ENCODE data around the gene XPR1. TPM values are rescaled to one million over a fixed set of nuclear protein-coding genes. Genes with fewer than 3 reads are reported as not detected.

Gene XPR1
- total and polyA plus RNA-seq, 2 of the 8 experiments (the other 6 are each of a cell fraction or from before 2014, with no cell fraction given): 28.6 to 43.9 TPM

DNA sequence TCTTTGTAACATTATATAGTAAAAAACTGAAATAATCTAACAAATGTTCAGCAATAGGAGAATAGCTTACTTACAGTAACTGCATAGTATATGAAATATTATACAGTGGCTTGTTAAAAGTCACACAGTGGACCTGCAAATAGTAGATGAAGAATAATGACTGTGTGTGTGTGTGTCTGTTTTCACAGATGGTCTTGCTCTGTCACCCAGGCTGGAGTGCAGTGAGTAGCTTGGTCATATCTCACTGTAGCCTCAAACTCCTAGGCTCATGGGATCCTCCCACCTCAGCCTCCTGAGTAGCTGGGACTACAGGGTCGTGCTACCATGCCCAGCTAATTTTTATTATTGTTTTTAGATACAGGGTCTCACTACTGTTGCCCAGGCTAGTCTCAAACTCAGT, 213.5 kb downstream of the XPR1 start:
- Histone ChIP-seq H3K18ac (ENCODE audit: extremely low read depth, low read length) (no peak overlapping the region), H2AFZ (ENCODE audit: low read length) (no peak overlapping the region), H3K79me1 (ENCODE audit: low read depth, low read length) (no peaks in the 10 kb centered on the region), H4K8ac (ENCODE audit: extremely low read depth, insufficient read depth, low read length) (no peak overlapping the region), H4K20me1 (replicated peaks in 1 of 2; ENCODE audit: control insufficient read depth in 1 of 2, insufficient read depth in 2 of 2, low read length in 2 of 2) (no peaks in the 10 kb centered on the region), H3K4me1 (replicated peaks in 1 of 4; ENCODE audit: control insufficient read depth in 3 of 4, insufficient read depth in 4 of 4, low read length in 3 of 4) (peaks cover 0 to 3% (median 0%) of the 10 kb centered on the region in 4 experiments; a peak in 2 of 7 replicates), H3K36me3 (ENCODE audit: control insufficient read depth in 2 of 4, insufficient read depth in 4 of 4, low read length in 3 of 4) (no peaks in the 10 kb centered on the region), H2BK5ac (ENCODE audit: low read depth, low read length) (no peak overlapping the region), H3K4ac (replicated peaks; ENCODE audit: insufficient read length, low read depth, low read length) (no peak overlapping the region), H4K5ac (ENCODE audit: insufficient read length, low read depth, low read length) (no peak overlapping the region), H3K27me3 (replicated peaks in 1 of 4; ENCODE audit: control insufficient read depth in 3 of 4, extremely low read depth in 1 of 4, insufficient read depth in 3 of 4, low read length in 3 of 4) (no peaks in the 10 kb centered on the region), H2BK12ac (ENCODE audit: low read depth, low read length) (no peak overlapping the region), H2BK15ac (ENCODE audit: low read length) (no peak overlapping the region), H3K23ac (ENCODE audit: insufficient read length) (no peak overlapping the region), H3K27ac (ENCODE audit: low read depth, low read length) (no peak overlapping the region), H3K14ac (ENCODE audit: insufficient read length) (no peak overlapping the region), H2AK5ac (ENCODE audit: low read depth, low read length) (no peak overlapping the region), H3K4me2 (ENCODE audit: insufficient read depth in 1 of 2, low read depth in 2 of 2, low read length in 2 of 2) (no peak overlapping the region), H3K9ac (replicated peaks in 1 of 4; ENCODE audit: extremely low read depth in 1 of 4, low read depth in 3 of 4, low read length in 3 of 4) (no peak overlapping the region), H2BK20ac (ENCODE audit: low read length) (no peak overlapping the region), H3K9me3 (ENCODE audit: insufficient read depth in 2 of 2, low read depth in 1 of 2, low read length in 1 of 2) (no peaks in the 10 kb centered on the region), H2BK120ac (replicated peaks; ENCODE audit: low read depth, low read length) (no peak overlapping the region), H3K79me2 (ENCODE audit: control insufficient read depth in 1 of 2, insufficient read depth in 2 of 2, low read length in 2 of 2) (no peaks in the 10 kb centered on the region), H3K23me2 (ENCODE audit: low read depth, low read length) (no peaks in the 10 kb centered on the region), H3K56ac (replicated peaks; ENCODE audit: insufficient read length, low read depth, low read length) (no peak overlapping the region), H3K4me3 (ENCODE audit: extremely low read depth in 1 of 4, insufficient read depth in 2 of 4, low read depth in 3 of 4, low read length in 4 of 4) (no peak overlapping the region), H4K91ac (replicated peaks; ENCODE audit: insufficient read length, low read length) (no peak overlapping the region)
- CTCF ChIA-PET (ENCODE audit: partially characterized antibody): interaction anchor here (2.4 kb wide), 1 partner anchor 17 kb away, joined by 10 read pairs; no protein-coding TSS in a partner anchor
- no peak for TF ChIP-seq EP300 (IDR thresholded peaks at IDR 0.05; ENCODE audit: borderline replicate concordance in 1 of 2, low read depth in 2 of 2, low read length in 2 of 2)
- TF ChIP-seq SUZ12 (IDR thresholded peaks at IDR 0.05; ENCODE audit: low read length): no peak
- no peak for TF ChIP-seq TAF1 (IDR thresholded peaks at IDR 0.05; ENCODE audit: low read depth, low read length)
- TF ChIP-seq POLR2AphosphoS5 (IDR thresholded peaks at IDR 0.05; ENCODE audit: low read depth, low read length): no peak
- no peak for TF ChIP-seq CTCF (IDR thresholded peaks at IDR 0.05; ENCODE audit: control extremely low read depth in 1 of 3, insufficient read depth in 1 of 3, low read depth in 1 of 3, low read length in 3 of 3)
- no peak for FAIRE-seq
- POLR2A ChIA-PET (ENCODE audit: partially characterized antibody): no interaction called here
- no peak for DNase-seq (ENCODE audit: low read depth in 1 of 2, low spot score in 2 of 2)
- WGBS, 2 experiments (ENCODE audit: extremely low coverage in 1 of 2, insufficient coverage in 1 of 2, insufficient read length in 1 of 2, insufficient replicate concordance in 2 of 2, low coverage in 1 of 2, low lambda C conversion rate in 2 of 2, missing lambda C conversion rate in 1 of 2): 86% methylated on average over 1 of the region's 1 CpG; no CpG with 5 or more reads in 1 of the 2 experiments

All from H1 (cell line).